Natural killer cell (primary cell): ENCODE results near the gene BOLA1. TPM values are rescaled to one million over a fixed set of nuclear protein-coding genes. Genes with fewer than 3 reads are reported as not detected.

Experiments
- ATAC-seq, 3 donors: fragments of 150-1000 bp in 2 of 3; fragments of 200-7000 bp in 1 of 3; cut with Tn5 transposase; 1 replicate in 1 of 3; 2 replicates in 2 of 3; pipeline ENCODE4 v1.10.0; 2021; ENCODE audit warnings: mild to moderate bottlenecking in 2 of 3, moderate library complexity in 2 of 3
- DNase-seq, 2 donors: peaks; one replicate each; pipeline versions ENCODE4 v3.0.0 to v3.0.0-alpha.2; 2013 to 2021; ENCODE audit warnings: mixed read lengths in 1 of 2
- H3K27ac ChIP-seq: one replicate; pipeline ENCODE4 v1.5.1; 2013; ENCODE audit warnings: mild to moderate bottlenecking, low read length
- H3K27me3 ChIP-seq: one replicate; pipeline ENCODE4 v1.6.1; 2013; ENCODE audit warnings: low read length; ENCODE audit not compliant: control insufficient read depth, insufficient read depth
- H3K36me3 ChIP-seq: one replicate; pipeline ENCODE4 v1.6.1; 2013; ENCODE audit warnings: low read length; ENCODE audit not compliant: control insufficient read depth, insufficient read depth
- H3K4me1 ChIP-seq: one replicate; pipeline ENCODE4 v1.6.1; 2013; ENCODE audit warnings: low read length; ENCODE audit not compliant: control insufficient read depth, insufficient read depth
- H3K4me3 ChIP-seq: one replicate; pipeline ENCODE4 v1.5.1; 2013; ENCODE audit warnings: low read length
- H3K9me3 ChIP-seq: one replicate; pipeline ENCODE4 v1.6.1; 2013; ENCODE audit warnings: low read length; ENCODE audit not compliant: control insufficient read depth, insufficient read depth
- H3K27ac Mint-ChIP-seq, 2 donors: one replicate each; pipeline ENCODE4 v1.8.0; 2022; ENCODE audit warnings: mild to moderate bottlenecking in 2 of 2, mixed read lengths in 2 of 2, moderate library complexity in 1 of 2
- H3K27me3 Mint-ChIP-seq, 2 donors: one replicate each; pipeline ENCODE4 v1.8.0; 2022; ENCODE audit warnings: low read depth in 2 of 2, mixed read lengths in 2 of 2
- H3K36me3 Mint-ChIP-seq: one replicate; pipeline ENCODE4 v1.8.0; 2022; ENCODE audit warnings: mixed read lengths
- H3K4me1 Mint-ChIP-seq, 2 donors: one replicate each; pipeline ENCODE4 v1.8.0; 2022; ENCODE audit warnings: mixed read lengths in 2 of 2
- H3K4me3 Mint-ChIP-seq: one replicate; pipeline ENCODE4 v1.8.0; 2022; ENCODE audit warnings: mild to moderate bottlenecking, moderate library complexity, mixed read lengths
- H3K9me3 Mint-ChIP-seq, 2 donors: one replicate each; pipeline ENCODE4 v1.8.0; 2022; ENCODE audit warnings: mixed read lengths in 2 of 2
- CTCF ChIP-seq: fragments of 200-600 bp; IDR thresholded peaks from one replicate; pipeline ENCODE4 v1.8.0; 2022; ENCODE audit warnings: antibody characterized with exemption
- WGBS: methylation state at CpG from one replicate; pipeline ENCODE4 v1.1.7; 2013; ENCODE audit warnings: missing lambda C conversion rate; ENCODE audit not compliant: insufficient coverage; 5-methylcytosine and 5-hydroxymethylcytosine counted together
- intact Hi-C: fragments of 100-400 bp; cut with micrococcal nuclease; formaldehyde crosslinking; loops from one replicate; pipeline ENCODE4 v1.14.2; 2022
- total RNA-seq, 4 donors: library from RNA; stranded (reverse); fragments of 120-200 nt in 1 of 4; gene quantifications; one replicate each; pipeline versions ENCODE4 v1.2.3 to v1.2.4, GENCODE V29; 2013 to 2022

Gene BOLA1
- total RNA-seq, 3 donors from 2014 or later (not counting 1 experiment from before 2014, with no cell fraction given) = 7.0 to 8.3 (median 7.9) TPM

GRCh38 chr1:149942207-149942606 lies 42.8 kb downstream of the BOLA1 start:
- DNase-seq (no peak), ATAC-seq (no peak)
- H3K27me3 Mint-ChIP-seq = no peaks in the 10 kb centered on the region
- Histone ChIP-seq H3K27ac (no peak overlapping the region), H3K4me3 (no peak overlapping the region), H3K9me3 (no peaks in the 10 kb centered on the region), H3K4me1 (peaks cover 7% of the 10 kb centered on the region), H3K36me3 (peaks cover 12% of the 10 kb centered on the region), H3K27me3 (no peaks in the 10 kb centered on the region)
- peaks cover 11% of the 10 kb centered on the region for H3K36me3 Mint-ChIP-seq
- no peak overlapping the region for H3K27ac Mint-ChIP-seq
- TF ChIP-seq CTCF = no peak
- no peaks in the 10 kb centered on the region for H3K9me3 Mint-ChIP-seq
- H3K4me3 Mint-ChIP-seq = no peak overlapping the region
- intact Hi-C loops = no loop called here
- 85% methylated on average over 5 of the region's 5 CpGs for WGBS
- peaks cover 0 to 8% of the 10 kb centered on the region in 2 donors for H3K4me1 Mint-ChIP-seq

GRCh38 chr1:149942885-149943284 lies 43.5 kb downstream of the BOLA1 start:
- H3K36me3 ChIP-seq = peaks cover 15% of the 10 kb centered on the region
- ATAC-seq (no peak), DNase-seq (no peak)
- peaks cover 11% of the 10 kb centered on the region for H3K36me3 Mint-ChIP-seq
- H3K4me3 Mint-ChIP-seq = no peak overlapping the region
- intact Hi-C loops = no loop called here
- no peak for TF ChIP-seq CTCF
- no peaks in the 10 kb centered on the region for H3K27me3 Mint-ChIP-seq
- no peak overlapping the region for H3K27ac ChIP-seq
- peak overlapping the region in 1 of 2 donors; percentile 7 for H3K27ac Mint-ChIP-seq
- H3K4me3 ChIP-seq = no peak overlapping the region
- no peaks in the 10 kb centered on the region for H3K27me3 ChIP-seq
- H3K9me3 ChIP-seq = no peaks in the 10 kb centered on the region
- H3K9me3 Mint-ChIP-seq = no peaks in the 10 kb centered on the region
- peaks cover 5% of the 10 kb centered on the region for H3K4me1 ChIP-seq
- WGBS = 41% methylated on average over 1 of the region's 3 CpGs
- H3K4me1 Mint-ChIP-seq = peaks cover 0 to 2% of the 10 kb centered on the region in 2 donors

GRCh38 chr1:149945206-149945605 lies 45.8 kb downstream of the BOLA1 start:
- intact Hi-C loops = no loop called here
- Mint-ChIP-seq H3K4me1 (no peaks in the 10 kb centered on the region), H3K27me3 (no peaks in the 10 kb centered on the region), H3K9me3 (no peaks in the 10 kb centered on the region), H3K36me3 (peaks cover 11% of the 10 kb centered on the region), H3K27ac (no peak overlapping the region), H3K4me3 (no peak overlapping the region)
- ATAC-seq (no peak), DNase-seq (no peak)
- H3K27me3 ChIP-seq = no peaks in the 10 kb centered on the region
- H3K4me3 ChIP-seq = no peak overlapping the region
- H3K4me1 ChIP-seq = no peaks in the 10 kb centered on the region
- peaks cover 18% of the 10 kb centered on the region for H3K36me3 ChIP-seq
- no peak overlapping the region for H3K27ac ChIP-seq
- WGBS = 93% methylated on average over 4 of the region's 4 CpGs
- no peak for TF ChIP-seq CTCF
- no peaks in the 10 kb centered on the region for H3K9me3 ChIP-seq

GRCh38 chr1:149949911-149950310 lies 50.5 kb downstream of the BOLA1 start:
- no peaks in the 10 kb centered on the region for H3K4me1 ChIP-seq
- Mint-ChIP-seq H3K9me3 (no peaks in the 10 kb centered on the region), H3K4me3 (no peak overlapping the region), H3K4me1 (no peaks in the 10 kb centered on the region), H3K27me3 (no peaks in the 10 kb centered on the region), H3K27ac (no peak overlapping the region), H3K36me3 (peaks cover 6% of the 10 kb centered on the region)
- no peak for ATAC-seq
- no peak for DNase-seq
- H3K27me3 ChIP-seq = no peaks in the 10 kb centered on the region
- intact Hi-C loops = no loop called here
- 99% methylated on average over 6 of the region's 6 CpGs for WGBS
- H3K27ac ChIP-seq = no peak overlapping the region
- TF ChIP-seq CTCF = no peak
- no peaks in the 10 kb centered on the region for H3K9me3 ChIP-seq
- H3K4me3 ChIP-seq = no peak overlapping the region
- peaks cover 8% of the 10 kb centered on the region for H3K36me3 ChIP-seq
